ENCODE data around the gene PPFIBP1. TPM values are rescaled to one million over a fixed set of nuclear protein-coding genes. Genes with fewer than 3 reads are reported as not detected.

Gene PPFIBP1
- polyA plus RNA-seq, result 53.6 to 83.5 TPM (median 62.0 TPM) in 3 replicates
- 74.9 TPM for polyA plus RNA-seq (2011; ENCODE audit: low read depth)
- 32.0 and 75.4 TPM in 2 replicates for polyA plus RNA-seq (2011; cell fraction: cytosol; rRNA removed)
- polyA plus RNA-seq (2011; cell fraction: nucleus; rRNA removed), result 101 and 133 TPM in 2 replicates
- polyA plus RNA-seq (2012; ENCODE audit: low replicate concordance), result 25.4 and 60.2 TPM in 2 replicates
- 48.5 to 186 TPM (median 78.5 TPM) in 3 replicates for polyA minus RNA-seq
- 37.2 TPM for polyA minus RNA-seq (2011; cell fraction: cytosol; rRNA and poly(A)+ RNA removed)
- polyA minus RNA-seq (2011; cell fraction: nucleus; rRNA and poly(A)+ RNA removed), result 116 and 242 TPM in 2 replicates

DNA sequence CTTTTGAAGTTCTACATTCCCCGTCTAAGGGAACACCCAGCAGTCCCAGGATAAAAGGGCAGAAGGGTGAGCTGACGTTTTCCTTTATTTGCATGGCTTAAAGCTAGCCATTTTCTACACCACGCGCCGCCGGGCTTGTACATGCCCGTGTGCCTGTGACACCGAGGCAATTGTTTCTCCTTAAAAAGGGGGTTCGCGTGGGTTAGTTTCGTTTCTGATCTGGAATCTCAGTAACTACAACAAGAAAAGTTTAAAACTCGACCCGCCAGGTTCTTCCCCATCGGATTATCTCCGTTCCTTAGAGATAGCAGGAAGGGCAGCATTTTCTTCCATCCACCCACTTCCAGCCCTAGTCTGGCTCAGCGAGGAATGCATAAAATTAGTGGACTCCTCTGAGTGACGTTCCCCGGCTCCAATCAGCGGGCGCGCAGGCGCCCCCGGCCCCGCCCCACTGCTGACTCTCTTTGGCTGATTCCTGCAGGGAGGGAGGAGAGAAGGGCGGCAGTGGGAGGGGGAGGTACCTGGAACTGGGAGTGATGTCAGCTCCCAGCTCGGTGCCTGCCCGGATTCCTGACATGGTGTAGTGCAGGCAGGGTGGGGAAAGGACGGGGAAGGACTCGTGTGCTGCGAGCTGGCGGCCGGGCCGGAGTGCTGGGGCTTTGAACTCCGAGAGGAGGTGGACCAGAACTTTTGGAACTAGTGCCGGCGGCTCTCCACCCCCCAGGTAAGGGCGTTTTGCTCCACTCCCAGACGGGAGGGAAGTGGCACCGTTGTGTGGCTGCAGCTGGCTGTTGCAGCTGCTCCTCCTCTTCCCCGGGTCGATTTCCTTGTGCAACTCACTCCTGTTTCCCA is at the start of gene PPFIBP1:
Gene PPFIBP1, plus strand, starts transcription at position 565 of the 852 bp plus-strand sequence. CDS start 109,191 bp downstream, outside the sequence.
- no peaks in the 10 kb centered on the region for H3K9me3 ChIP-seq (ENCODE audit: control insufficient read depth, low read depth, low read length)
- dilution Hi-C loops (cut with MboI; ENCODE audit: extremely low pct_ligation_motif_present, low sequenced_read_pairs), result no loop called here
- H3K9ac ChIP-seq (ENCODE audit: control insufficient read depth, extremely low read depth, insufficient read depth, low read length), result peak within 1 kb of the TSS; percentile 96
- H3K9me1 ChIP-seq (ENCODE audit: control insufficient read depth, extremely low read depth, insufficient read depth, low read length), result peaks cover 6% of the 10 kb centered on the region
- FAIRE-seq (peak; percentile 92), DNase-seq (ENCODE audit: low read depth, low spot score) (peak; percentile 91)
- peaks cover 23% of the 10 kb centered on the region for H3K4me1 ChIP-seq (ENCODE audit: control insufficient read depth, extremely low read depth, insufficient read depth, low read length)
- peaks cover 44% of the 10 kb centered on the region for H3K79me2 ChIP-seq (ENCODE audit: control insufficient read depth, insufficient read depth, low read length)
- H3K4me2 ChIP-seq (ENCODE audit: control insufficient read depth, extremely low read depth, insufficient read depth, low read depth, low read length), result peak within 1 kb of the TSS; percentile 97
- H3K27ac ChIP-seq (ENCODE audit: control insufficient read depth, insufficient read depth, low read length), result peak within 1 kb of the TSS; percentile 98
- peak within 1 kb of the TSS; percentile 83 to 93 (median 85) for H3K4me3 ChIP-seq (ENCODE audit: control insufficient read depth in 2 of 3, extremely low read depth in 1 of 3, insufficient read depth in 2 of 3, low read depth in 1 of 3, low read length in 3 of 3)
- peak within 1 kb of the TSS; percentile 96 for H2AFZ ChIP-seq (ENCODE audit: control insufficient read depth, low read length)
- no peak for TF ChIP-seq EZH2 (IDR thresholded peaks at IDR 0.05; ENCODE audit: low read length)
- TF ChIP-seq, protein P1, sequence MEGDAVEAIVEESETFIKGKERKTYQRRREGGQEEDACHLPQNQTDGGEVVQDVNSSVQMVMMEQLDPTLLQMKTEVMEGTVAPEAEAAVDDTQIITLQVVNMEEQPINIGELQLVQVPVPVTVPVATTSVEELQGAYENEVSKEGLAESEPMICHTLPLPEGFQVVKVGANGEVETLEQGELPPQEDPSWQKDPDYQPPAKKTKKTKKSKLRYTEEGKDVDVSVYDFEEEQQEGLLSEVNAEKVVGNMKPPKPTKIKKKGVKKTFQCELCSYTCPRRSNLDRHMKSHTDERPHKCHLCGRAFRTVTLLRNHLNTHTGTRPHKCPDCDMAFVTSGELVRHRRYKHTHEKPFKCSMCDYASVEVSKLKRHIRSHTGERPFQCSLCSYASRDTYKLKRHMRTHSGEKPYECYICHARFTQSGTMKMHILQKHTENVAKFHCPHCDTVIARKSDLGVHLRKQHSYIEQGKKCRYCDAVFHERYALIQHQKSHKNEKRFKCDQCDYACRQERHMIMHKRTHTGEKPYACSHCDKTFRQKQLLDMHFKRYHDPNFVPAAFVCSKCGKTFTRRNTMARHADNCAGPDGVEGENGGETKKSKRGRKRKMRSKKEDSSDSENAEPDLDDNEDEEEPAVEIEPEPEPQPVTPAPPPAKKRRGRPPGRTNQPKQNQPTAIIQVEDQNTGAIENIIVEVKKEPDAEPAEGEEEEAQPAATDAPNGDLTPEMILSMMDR (optimal IDR thresholded peaks at IDR 0.05 in 1 of 3, IDR thresholded peaks at IDR 0.05 in 1 of 3, conservative IDR thresholded peaks at IDR 0.05 in 1 of 3; ENCODE audit: extremely low read depth in 1 of 3, insufficient read depth in 2 of 3, low read length in 3 of 3), result peak; percentile 35 to 63 (median 60)
- H3K36me3 ChIP-seq (ENCODE audit: control insufficient read depth in 2 of 2, extremely low read depth in 1 of 2, insufficient read depth in 2 of 2, low read length in 2 of 2), result peaks cover 1 to 7% of the 10 kb centered on the region in 2 experiments
- no peaks in the 10 kb centered on the region for H3K27me3 ChIP-seq (ENCODE audit: control insufficient read depth, extremely low read depth, insufficient read depth, low read length)
- no peaks in the 10 kb centered on the region for H4K20me1 ChIP-seq (ENCODE audit: control insufficient read depth, extremely low read depth, insufficient read depth, low read length)

DNA sequence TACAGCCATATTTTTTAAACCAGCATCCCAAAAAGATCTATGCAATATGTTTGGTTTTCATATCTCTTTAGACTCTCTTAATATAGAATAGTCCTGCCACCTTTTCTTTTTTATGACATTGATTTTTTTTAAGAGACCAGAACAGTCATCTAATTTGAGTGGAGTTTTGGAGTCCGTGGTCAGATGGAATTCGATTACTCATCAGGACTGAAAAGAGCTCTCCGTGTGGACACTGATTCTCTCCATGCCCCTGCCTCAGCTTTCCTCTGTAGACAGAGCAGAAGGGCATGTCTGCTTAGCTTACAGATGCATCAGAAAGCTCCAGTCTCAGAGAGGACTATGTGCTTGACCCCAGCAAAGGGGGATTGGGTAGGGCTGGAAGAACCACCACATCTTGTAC is 49.7 kb upstream of the PPFIBP1 start:
- Histone ChIP-seq H3K9me3 (ENCODE audit: control insufficient read depth, low read depth, low read length) (no peaks in the 10 kb centered on the region), H3K79me2 (ENCODE audit: control insufficient read depth, insufficient read depth, low read length) (no peaks in the 10 kb centered on the region), H3K27me3 (ENCODE audit: control insufficient read depth, extremely low read depth, insufficient read depth, low read length) (no peaks in the 10 kb centered on the region), H3K9me1 (ENCODE audit: control insufficient read depth, extremely low read depth, insufficient read depth, low read length) (no peaks in the 10 kb centered on the region), H3K36me3 (ENCODE audit: control insufficient read depth in 2 of 2, extremely low read depth in 1 of 2, insufficient read depth in 2 of 2, low read length in 2 of 2) (no peaks in the 10 kb centered on the region), H3K27ac (ENCODE audit: control insufficient read depth, insufficient read depth, low read length) (no peak overlapping the region), H4K20me1 (ENCODE audit: control insufficient read depth, extremely low read depth, insufficient read depth, low read length) (no peaks in the 10 kb centered on the region), H2AFZ (ENCODE audit: control insufficient read depth, low read length) (no peak overlapping the region), H3K4me3 (ENCODE audit: control insufficient read depth in 2 of 3, extremely low read depth in 1 of 3, insufficient read depth in 2 of 3, low read depth in 1 of 3, low read length in 3 of 3) (no peak overlapping the region), H3K9ac (ENCODE audit: control insufficient read depth, extremely low read depth, insufficient read depth, low read length) (no peak overlapping the region), H3K4me1 (ENCODE audit: control insufficient read depth, extremely low read depth, insufficient read depth, low read length) (peaks cover 16% of the 10 kb centered on the region), H3K4me2 (ENCODE audit: control insufficient read depth, extremely low read depth, insufficient read depth, low read depth, low read length) (peak overlapping the region; percentile 63)
- FAIRE-seq (peak; percentile 96), DNase-seq (ENCODE audit: low read depth, low spot score) (no peak)
- no peak for TF ChIP-seq EZH2 (IDR thresholded peaks at IDR 0.05; ENCODE audit: low read length)
- TF ChIP-seq, protein P1 (optimal IDR thresholded peaks at IDR 0.05 in 1 of 3, IDR thresholded peaks at IDR 0.05 in 1 of 3, conservative IDR thresholded peaks at IDR 0.05 in 1 of 3; ENCODE audit: extremely low read depth in 1 of 3, insufficient read depth in 2 of 3, low read length in 3 of 3), result no peak
- dilution Hi-C loops (cut with MboI; ENCODE audit: extremely low pct_ligation_motif_present, low sequenced_read_pairs), result no loop called here
